ENCODE data around the gene WIZ.
A peak's percentile ranks its signal among the peaks of the same experiment; 100 is the strongest.

WIZ gene

DNA sequence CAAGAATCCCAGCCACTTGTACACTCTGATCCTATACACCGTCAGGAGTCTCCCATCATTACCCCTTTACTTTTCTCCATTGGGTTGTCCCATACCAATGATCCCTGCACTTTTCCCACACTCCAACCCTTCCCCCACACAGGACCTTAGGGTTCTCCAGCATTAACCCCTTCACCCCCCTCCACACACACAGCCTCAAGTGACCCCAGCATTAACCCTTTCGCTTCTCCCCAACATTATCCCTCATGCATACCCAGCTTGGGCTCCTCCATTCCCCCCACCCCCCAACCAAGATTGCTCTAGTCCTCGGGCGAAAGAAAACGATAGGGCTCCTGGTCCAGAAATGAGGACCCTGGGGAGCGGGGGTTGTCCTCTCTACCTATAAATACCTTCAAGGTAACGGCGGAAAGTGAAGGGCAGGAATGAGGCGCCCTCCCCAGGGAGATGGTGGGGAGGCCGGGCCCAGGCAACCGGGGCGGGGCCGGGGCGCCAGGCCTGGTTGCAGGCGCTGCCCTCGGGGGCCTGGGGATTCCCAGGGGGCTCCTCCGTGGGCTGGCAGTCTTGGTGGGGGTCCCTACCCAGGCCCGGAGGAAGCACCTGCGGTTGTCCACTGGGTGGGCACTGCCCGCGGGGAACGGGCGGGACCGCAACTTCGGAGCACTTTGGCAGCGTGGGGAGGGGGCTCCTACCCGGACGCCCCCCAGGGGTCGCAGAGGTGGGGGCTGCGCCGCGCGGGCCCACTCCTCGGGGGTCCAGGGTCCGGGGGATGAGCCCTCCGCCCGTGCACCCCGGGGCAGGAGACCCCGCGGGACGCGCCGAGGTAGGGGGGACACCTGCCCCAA is 757 bp downstream of the WIZ start:
- no peak for DNase-seq (ENCODE audit: low read depth)
- H3K4me3 ChIP-seq (ENCODE audit: low read depth, low read length): peak overlapping the region; percentile 77

DNA sequence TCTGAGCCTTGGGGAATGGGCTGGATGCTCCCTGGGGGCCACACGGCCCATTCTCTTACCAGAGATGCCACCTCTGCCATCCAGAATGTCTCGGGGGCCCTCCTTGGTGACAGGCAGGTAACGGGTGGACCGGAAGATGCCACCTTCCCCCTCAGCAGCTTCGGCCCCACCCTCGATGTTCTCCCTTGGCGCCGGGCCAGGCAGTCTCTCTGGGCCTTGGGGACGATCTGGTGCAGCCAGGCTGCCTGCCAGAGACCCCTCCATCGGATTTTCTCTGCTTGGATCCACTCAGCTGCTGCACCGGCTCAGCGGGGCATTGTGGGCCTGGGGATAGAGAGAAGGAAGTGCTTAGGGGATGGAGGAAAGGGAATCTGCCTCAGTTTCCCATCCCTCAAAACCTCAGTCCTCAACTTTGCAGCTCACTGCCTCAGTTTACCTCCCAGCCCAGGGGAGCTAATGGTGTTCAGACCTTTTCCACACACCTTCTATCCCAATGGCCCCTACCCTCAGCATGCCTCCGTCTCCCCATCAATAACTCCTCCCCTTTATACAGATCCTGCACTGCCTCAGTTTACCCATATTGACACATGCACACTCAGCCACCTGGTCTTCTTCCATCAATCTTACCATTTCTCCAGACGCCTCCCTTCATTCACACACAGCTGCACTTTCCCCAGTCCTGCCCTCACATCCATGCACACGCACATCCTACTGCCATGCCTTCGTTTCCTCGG is 1.5 kb downstream of the WIZ start:
- DNase-seq (ENCODE audit: low read depth): no peak

DNA sequence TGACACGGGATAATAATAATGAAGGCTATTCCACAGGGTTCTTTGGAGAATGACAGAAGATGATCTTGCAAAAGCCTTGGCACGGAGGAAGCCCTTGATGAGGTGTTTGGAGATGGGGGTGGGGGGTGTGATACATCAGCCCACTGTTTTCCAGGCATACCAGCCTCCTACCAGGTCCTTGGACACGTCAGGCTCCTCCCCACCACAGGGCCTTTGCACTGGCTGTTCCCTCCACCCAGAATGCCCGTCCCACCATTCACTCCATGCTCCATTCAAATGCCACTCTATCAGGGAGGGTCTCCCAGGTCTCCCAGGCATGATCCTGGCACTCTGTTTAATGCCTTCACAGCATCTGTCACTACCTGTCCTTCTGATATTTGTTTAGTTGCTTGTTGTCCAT is 2.7 kb downstream of the WIZ start:
- H3K4me3 ChIP-seq (ENCODE audit: low read depth, low read length): no peak overlapping the region
- no peak for DNase-seq (ENCODE audit: low read depth)

More for the DNA sequence above, 1.5 kb downstream of the WIZ start:
- H3K4me3 ChIP-seq (ENCODE audit: low read depth, low read length): no peak overlapping the region

DNA sequence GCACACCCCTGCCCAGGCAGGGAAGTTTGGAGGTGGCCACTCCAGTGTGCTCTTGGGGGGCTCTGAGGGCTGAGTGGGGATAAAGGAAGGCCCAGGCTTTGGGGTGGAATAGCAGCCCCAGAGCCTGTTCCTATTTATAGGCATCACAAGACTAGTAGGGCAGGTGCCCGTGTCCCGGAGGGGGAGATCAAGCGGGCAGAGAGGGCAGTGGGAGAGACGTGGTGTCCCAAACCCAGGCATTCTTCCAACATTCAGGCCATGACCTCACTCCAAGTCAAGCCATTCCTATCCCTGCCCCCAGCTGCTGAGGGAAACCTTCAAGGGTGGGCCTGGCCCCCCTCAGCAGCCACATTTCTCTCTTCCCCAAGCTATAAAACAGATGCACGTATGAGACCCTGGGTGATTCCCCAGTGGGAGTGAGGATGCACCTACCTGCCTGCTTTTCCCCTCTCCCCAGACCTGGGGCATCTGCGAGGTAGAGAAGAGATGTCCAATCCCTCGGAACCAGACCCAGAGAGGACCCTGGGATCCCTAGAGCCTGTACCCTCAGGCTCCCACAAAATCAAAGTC is 3.9 kb downstream of the WIZ start:
- DNase-seq (ENCODE audit: low read depth): no peak
- H3K4me3 ChIP-seq (ENCODE audit: low read depth, low read length): no peak overlapping the region

DNA sequence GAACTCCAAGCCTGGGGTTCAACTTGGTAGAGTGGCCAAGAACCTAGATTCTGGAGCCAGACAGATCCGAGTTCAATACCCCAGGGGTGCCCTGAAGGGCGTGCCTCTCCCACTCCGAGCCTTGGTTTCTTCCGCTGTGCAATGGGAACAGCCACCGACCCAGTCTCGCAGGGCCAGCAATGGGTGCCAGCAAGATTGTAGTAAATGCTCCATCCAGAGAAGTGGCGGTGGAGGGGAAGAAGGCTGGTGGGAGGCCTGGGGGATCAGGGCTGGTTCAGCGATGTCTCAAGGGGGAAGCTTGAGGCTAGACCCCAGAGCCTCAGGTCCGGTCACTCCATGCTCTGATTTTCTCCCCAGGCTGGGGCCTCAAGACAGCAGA is 4.5 kb downstream of the WIZ start:
- H3K4me3 ChIP-seq (ENCODE audit: low read depth, low read length): no peak overlapping the region
- no peak for DNase-seq (ENCODE audit: low read depth)

DNA sequence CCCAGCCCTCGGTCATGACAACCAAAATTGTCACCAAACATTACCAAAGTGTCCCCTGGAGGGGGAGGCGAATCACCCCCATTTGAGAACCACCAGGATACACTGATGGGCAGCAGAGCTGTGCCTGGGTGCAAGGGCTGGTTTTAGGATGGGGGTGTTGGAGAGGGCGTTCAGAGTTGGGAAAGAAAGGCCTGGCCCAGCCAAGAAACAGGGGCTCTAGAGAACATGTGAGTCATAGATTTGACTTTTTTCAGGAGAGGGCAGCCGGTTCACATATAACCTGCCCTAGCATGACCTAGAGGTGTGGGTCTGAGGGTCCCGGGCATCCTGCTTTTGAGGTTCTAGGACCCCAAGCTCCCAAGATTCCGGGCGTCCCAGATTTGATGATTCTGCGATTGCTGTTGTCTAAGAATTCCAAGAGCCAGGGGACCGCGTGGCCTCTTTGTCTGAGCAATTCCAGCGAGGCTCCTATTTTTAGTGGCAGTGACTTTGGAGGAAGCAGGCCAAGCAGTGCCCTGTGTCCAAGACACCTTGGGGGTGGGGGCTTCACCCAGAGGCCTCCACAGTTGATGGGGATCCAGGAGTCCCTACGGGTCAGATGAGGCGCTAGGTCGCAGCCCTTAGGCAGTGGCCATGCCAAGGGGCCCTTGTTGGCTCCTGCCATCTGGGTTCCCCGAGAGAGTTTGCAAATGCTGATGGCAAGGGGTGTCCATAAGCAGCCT is 5.1 kb downstream of the WIZ start:
- DNase-seq (ENCODE audit: low read depth): no peak

DNA sequence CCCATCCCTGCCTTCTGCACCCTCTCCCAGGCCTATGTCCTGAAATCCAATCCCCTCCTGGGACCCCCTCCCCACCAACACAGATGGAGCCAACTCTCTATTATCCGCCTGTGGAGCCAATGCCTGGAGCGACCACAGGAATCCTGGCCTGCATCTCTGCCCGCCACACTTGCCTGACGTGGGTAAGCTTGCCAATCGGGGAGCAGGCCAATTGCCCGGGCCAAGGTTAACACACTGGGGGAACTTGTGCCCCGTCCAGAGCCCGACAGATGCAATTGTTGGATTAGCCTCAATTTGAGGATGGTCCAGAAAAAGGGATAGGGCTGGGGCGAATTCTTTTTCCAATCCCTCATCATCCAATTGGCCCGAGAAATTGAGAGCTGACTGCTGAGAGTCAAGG is 5.9 kb downstream of the WIZ start:
- no peak for DNase-seq (ENCODE audit: low read depth)
- no peak overlapping the region for H3K4me3 ChIP-seq (ENCODE audit: low read depth, low read length)

More for the DNA sequence above, 5.1 kb downstream of the WIZ start:
- H3K4me3 ChIP-seq (ENCODE audit: low read depth, low read length): no peak overlapping the region

- DNase-seq (ENCODE audit: low read depth): no peak
These were observed 6.4 kb downstream of the WIZ start for GRCh38 chr19:15443325-15443724.

DNA sequence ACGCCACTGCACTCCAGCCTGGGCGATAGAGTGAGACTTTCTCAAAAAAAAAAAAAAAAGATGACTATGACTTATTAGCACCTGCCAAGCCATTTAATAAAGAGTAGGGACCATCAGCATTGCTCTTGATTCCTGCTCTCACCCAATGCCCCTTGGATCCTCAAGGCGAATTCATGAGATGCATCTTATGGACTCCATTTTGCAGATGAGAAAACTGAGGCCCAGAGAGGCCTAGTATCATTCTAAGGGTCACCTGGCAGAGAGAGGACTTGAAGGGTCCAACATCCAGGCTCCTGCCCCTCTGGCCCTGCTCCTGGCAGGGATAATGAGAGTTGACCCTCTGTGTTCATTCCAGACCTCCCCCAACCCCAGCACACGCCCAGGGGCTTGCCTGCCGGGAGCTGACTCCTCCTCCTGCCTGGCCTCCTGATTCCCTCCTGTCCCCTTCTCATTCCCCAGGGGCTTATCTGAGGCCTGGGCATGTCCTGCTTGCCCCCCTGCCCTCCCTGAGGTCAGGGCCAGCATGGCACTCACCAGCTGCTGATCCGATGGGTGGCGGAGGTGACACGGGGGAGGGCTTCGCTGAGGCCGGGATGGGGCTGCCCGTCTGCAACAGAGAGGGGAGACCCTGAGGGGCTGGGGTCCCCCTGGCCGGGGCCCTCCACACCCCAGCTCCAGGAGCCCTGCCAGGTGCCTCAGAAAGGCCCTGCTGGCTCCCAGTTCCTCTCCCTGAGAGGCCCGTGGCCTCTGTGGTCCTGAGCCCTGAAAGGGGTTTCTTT is 7.4 kb downstream of the WIZ start:
- DNase-seq (ENCODE audit: low read depth): no peak
- no peak overlapping the region for H3K4me3 ChIP-seq (ENCODE audit: low read depth, low read length)

More at GRCh38 chr19:15443325-15443724, 6.4 kb downstream of the WIZ start:
- no peak overlapping the region for H3K4me3 ChIP-seq (ENCODE audit: low read depth, low read length)

DNA sequence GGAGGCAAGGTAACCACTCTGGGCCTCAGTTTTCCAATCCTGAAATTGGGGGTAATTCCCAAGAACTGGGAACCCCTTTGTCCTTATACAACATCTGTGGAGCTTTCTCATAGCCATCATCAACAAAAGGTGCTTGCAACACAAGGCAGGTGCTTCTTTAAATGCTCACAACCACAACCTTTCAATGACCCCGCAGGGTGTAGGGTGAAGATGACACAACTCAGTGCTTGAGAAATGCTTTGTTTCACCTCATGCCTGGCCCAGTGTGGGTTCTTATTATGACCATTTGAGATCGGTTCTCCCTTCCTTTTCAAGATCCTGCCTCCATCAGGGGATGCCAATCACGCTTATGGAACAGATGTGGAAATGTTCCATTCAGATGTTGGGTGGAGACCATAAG is 8.4 kb downstream of the WIZ start:
- no peak overlapping the region for H3K4me3 ChIP-seq (ENCODE audit: low read depth, low read length)
- DNase-seq (ENCODE audit: low read depth): no peak

DNA sequence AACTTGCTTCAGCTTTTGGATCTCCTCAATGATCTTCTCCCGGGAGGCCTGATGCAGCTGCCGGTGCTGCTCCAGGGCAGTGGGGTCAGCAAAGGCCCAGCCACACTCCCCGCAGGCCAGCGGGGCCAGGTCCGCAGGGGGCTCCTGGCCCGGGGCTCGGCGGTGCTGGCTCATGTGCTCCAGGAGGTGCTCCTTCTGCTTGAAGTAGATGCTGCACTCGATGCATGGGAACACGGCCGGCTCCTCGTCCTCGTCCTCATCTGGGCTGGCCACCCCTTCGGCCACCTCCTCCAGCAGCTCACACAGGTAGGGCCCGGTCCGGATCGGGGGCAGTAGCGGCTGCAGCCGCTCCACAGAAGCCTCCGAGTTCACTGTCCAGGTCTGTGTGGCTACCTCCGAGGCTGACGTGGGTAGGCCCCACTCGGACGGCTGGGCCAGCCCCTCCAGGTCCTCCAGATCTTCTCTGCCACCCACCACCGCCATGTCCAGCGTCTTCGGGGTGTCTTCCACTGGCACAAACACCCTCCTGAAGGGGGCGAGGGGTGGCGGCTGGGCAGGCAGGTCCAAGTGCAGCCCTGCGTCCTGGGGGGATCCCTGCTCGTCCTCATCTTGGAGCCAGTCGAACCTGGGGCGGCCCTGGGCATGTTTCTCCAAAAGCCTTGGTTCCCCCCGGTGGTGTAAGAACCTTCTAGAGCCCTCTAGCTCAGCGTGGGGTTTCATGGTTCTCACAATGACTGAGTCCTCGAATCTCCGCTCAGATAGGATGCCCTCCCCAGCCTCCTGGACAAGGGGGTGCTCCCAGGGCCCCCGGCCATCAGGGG is 9.7 kb downstream of the WIZ start:
- no peak for DNase-seq (ENCODE audit: low read depth)
- no peak overlapping the region for H3K4me3 ChIP-seq (ENCODE audit: low read depth, low read length)

GRCh38 chr19:15439078-15439799 is 10.5 kb downstream of the WIZ start:
- DNase-seq (ENCODE audit: low read depth): no peak
- no peak overlapping the region for H3K4me3 ChIP-seq (ENCODE audit: low read depth, low read length)

- no peak for DNase-seq (ENCODE audit: low read depth)
- H3K4me3 ChIP-seq (ENCODE audit: low read depth, low read length): no peak overlapping the region
These were observed 11.2 kb downstream of the WIZ start for GRCh38 chr19:15438577-15438976.

DNA sequence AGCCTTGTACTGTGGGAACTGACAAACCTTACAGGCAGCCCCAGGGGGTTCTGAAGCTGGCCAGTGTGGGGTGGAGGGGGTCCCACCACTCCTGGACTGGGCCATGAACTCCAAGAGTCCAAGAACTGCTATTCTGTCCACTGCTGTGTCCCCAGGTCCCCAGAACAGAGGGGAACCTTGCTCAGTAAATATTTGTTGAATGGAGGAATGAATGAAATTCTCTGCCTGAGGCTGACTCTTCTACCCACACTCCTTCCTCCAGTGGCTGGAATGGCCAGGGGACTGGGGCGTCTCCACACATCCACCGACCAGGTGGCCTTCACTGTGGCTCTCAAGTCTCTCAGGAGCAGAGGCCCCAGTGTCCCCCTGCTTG is 11.6 kb downstream of the WIZ start:
- no peak for DNase-seq (ENCODE audit: low read depth)
- H3K4me3 ChIP-seq (ENCODE audit: low read depth, low read length): no peak overlapping the region

DNA sequence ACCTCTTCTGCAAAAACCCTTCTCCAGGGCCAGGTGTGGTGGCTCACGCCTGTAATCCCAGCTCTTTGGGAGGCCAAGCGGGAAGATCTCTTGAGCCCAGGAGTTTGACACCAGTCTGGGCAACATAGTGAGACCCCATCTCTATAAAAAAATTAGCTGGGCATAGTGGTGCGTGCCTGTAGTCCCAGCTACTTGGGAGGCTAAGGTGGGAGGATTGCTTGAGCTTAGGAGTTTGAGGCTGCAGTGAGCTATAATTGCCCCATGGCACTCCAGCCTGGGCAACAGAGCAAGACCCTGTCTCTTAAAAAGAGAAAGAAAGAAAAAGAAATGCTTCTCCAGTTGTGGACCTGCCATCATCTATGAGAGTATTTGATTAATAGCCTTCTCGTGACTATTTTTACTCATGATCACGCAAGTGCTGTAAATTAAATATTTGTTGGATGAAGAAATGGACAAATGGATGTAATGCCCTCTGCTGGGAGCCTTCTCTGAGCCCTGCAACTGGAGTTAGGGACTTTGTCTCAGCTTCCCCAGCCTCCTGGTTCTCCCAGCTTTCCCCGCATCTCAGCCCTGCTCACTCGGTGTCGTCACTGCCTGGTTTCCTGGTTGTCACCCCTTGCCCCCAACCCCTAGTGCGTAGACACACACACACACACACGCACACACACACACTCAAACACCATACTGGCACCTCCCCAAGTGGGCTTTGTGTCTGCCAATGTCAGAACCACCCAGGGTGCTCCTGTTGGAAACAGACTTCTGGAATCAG is 12.2 kb downstream of the WIZ start:
- no peak for DNase-seq (ENCODE audit: low read depth)

GRCh38 chr19:15436826-15437110 is 13.0 kb downstream of the WIZ start:
- H3K4me3 ChIP-seq (ENCODE audit: low read depth, low read length): no peak overlapping the region
- DNase-seq (ENCODE audit: low read depth): no peak

More for the DNA sequence above, 12.2 kb downstream of the WIZ start:
- H3K4me3 ChIP-seq (ENCODE audit: low read depth, low read length): no peak overlapping the region

Measured in skeletal muscle cell (primary cell).